ENCODE data around the gene TCTN1. TPM values are rescaled to one million over a fixed set of nuclear protein-coding genes. Genes with fewer than 3 reads are reported as not detected.

Gene TCTN1
- 26.0 to 35.5 TPM (median 30.0 TPM) in 5 replicates for total RNA-seq (2022; extraction: Qiagen RNA extraction; ENCODE audit: low read depth)

DNA sequence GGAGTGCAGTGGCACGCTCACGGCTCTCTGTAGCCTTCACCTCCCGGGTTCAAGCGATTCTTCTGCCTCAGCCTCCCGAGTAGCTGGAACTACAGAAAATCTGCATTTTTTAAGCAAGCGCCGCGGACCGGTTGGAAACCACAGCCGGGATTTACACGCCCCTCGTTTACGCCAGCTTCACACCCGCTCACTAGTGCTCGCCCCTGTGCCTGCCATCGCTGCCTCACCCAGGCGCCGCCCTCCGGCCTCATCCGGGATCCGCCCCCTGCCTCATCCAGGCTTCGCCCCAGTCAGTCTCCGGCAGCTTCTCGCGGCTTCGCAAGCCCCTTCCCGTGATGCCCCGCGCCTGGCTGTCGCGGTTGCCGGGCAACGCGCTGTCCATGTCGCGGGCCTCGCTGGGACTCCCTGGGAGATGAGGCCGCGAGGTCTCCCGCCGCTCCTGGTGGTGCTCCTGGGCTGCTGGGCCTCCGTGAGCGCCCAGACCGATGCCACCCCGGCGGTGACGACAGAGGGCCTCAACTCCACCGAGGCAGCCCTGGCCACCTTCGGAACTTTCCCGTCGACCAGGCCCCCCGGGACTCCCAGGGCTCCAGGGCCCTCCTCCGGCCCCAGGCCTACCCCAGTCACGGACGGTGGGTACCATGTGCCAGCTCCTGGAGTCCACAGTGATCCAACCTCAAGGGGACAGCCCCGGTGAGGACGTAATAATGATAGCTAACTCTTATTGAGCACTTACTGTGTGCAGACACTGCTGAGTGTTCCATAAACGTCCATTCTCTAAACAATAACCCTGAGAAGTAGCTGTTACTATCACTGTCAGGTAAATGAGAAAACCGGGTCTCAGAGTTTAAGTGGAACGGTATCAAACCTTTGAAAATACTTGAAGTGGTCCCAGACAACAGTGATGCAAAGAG is at the start of gene TCTN1:
Gene TCTN1, plus strand, starts transcription at position 359 of the 914 bp plus-strand sequence. Its CDS starts 54 bp downstream, at position 413.

DNA sequence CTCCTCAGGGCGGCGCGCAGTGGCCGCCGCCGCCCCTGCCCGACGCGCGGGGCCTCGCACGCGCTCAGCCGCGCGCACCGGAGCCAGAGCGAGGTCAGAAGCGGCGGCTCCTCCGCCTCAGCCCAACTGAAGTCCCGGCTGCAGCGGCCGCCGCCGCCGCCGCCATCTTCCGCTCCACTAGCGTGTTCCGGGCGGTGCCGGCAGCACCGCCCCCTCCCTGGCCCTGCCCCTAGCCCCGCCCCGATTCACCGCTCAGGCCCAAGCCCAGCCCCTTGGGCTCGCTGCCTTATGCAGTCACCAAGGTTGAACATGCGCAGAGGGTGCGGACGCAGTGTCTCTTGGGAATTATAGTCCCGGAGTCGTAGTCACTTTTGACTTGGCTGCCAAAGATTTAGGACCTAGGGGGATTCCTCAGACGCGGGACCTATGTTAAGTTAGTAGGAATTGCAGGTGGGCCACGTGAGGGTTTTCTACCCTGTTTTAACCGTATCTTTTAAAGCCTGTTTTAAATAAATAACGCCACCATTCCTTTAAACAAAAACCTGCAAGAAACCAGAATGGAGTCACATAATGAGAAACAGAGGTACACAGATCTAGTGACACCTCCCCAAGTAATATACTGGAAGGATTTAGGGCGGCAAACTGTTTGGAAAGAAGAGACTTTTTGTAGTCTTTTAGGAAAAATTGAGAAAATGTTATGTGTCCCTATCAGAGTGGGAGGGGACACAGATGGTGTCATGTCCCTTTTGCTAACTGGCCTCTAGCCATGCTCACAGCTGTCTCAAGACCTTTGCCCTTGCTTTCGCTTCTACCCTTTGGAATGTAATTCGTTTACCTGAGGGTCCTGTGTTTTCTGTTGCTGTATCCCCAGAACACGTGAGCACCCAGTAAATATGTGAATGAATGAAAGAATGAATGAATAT is 30.5 kb upstream of the TCTN1 start, which contains the start of gene PPTC7:
Gene PPTC7, minus strand, starts transcription at position 182 of the 923 bp plus-strand sequence. CDS start 287 bp downstream, outside the sequence.

DNA sequence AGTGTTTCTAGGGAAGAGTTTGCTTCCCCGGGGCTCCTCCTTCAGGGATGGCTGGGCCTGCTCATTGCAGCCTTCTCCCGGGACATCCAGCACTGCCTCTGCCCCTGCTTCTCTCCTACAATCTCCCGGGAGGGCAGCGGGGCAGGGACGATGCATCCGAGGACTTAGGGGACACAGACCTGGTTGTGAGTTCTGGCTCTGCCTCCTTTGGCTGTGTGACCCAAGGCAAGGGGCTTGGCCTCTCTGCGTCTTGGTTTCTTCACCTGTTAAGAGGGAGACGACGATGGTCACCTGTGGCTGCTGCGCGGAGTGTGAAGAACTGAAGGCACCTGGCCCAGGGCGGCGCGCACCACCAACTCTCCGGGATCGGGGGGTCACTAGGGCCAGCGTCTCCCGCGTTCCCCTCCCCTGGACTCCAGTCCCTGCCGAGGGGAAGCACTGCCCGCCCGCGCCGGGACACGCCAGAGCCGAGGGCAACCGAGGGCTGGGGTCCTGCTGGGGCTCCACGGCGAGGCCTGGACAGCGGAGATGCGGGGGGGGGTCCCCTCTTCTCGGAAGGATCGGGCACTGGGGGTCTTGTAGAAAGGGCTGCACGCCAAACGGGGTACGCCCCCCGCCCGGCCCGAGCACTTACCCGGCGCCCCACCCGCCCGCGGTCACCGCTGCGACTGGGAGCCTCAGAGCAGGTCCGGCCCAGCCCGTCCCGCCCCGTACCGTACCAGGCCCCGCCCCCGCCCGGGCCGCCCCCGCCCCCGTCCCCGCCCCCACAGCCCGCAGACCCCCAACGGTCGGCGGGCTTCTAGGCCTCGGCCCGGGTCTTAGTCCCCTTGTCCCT is 74.7 kb downstream of the TCTN1 start, which contains the start of gene HVCN1:
Gene HVCN1, minus strand, starts transcription at position 670 of the 835 bp plus-strand sequence. CDS start 5,870 bp downstream, outside the sequence.

Other genes starting within 250 kb of the TCTN1 start
- 51.1 to 58.2 TPM (median 53.2 TPM) in 5 replicates for gene ANAPC7, start 210.4 kb upstream of the TCTN1 start, total RNA-seq (2022; extraction: Qiagen RNA extraction; ENCODE audit: low read depth)
- 459 to 773 TPM (median 466 TPM) in 5 replicates for gene ARPC3, start 163.8 kb upstream of the TCTN1 start, total RNA-seq (2022; extraction: Qiagen RNA extraction; ENCODE audit: low read depth)
- gene GPN3, start 145.9 kb upstream of the TCTN1 start, total RNA-seq (2022; extraction: Qiagen RNA extraction; ENCODE audit: low read depth), result 26.3 to 37.5 TPM (median 32.1 TPM) in 5 replicates
- 17.3 to 20.6 TPM (median 18.0 TPM) in 5 replicates for gene FAM216A, start 145.3 kb upstream of the TCTN1 start, total RNA-seq (2022; extraction: Qiagen RNA extraction; ENCODE audit: low read depth)
- 129 to 161 TPM (median 154 TPM) in 5 replicates for gene VPS29, start 112.0 kb upstream of the TCTN1 start, total RNA-seq (2022; extraction: Qiagen RNA extraction; ENCODE audit: low read depth)
- 0.09 to 0.61 TPM (median 0.29 TPM) in 5 replicates for gene RAD9B, start 111.8 kb upstream of the TCTN1 start, total RNA-seq (2022; extraction: Qiagen RNA extraction; ENCODE audit: low read depth)
- gene PPTC7, start 30.8 kb upstream of the TCTN1 start, total RNA-seq (2022; extraction: Qiagen RNA extraction; ENCODE audit: low read depth), result 17.3 to 26.1 TPM (median 25.1 TPM) in 5 replicates
- gene HVCN1, start 75.0 kb downstream of the TCTN1 start, total RNA-seq (2022; extraction: Qiagen RNA extraction; ENCODE audit: low read depth), result 0.43 to 0.92 TPM (median 0.59 TPM) in 5 replicates
- gene PPP1CC, start 128.8 kb downstream of the TCTN1 start, total RNA-seq (2022; extraction: Qiagen RNA extraction; ENCODE audit: low read depth), result 128 to 175 TPM (median 159 TPM) in 5 replicates
- not detected in 5 replicates for gene CCDC63, start 232.9 kb downstream of the TCTN1 start, total RNA-seq (2022; extraction: Qiagen RNA extraction; ENCODE audit: low read depth)